Activated CD8-positive, alpha-beta memory T cell treated with anti-CD3 and anti-CD28 coated beads for 4 hours (primary cell): ENCODE results near the gene TUBG1.
"Not testable (repeated sequence)": the region's sequence is repeated elsewhere in the genome, so short reads cannot be mapped to it uniquely, and the experiment has no call there.

ENCODE experiments used
- DNase-seq, 2 donors: peaks; one replicate each; pipeline ENCODE4 v3.0.0-alpha.2; 2020; ENCODE audit warnings: low read depth in 2 of 2

The TUBG1 gene

GRCh38 chr17:42623271-42623670 is 13.8 kb downstream of the TUBG1 start:
- no peak for DNase-seq

- no peak for DNase-seq
Measured at GRCh38 chr17:42623732-42624596, 14.5 kb downstream of the TUBG1 start.

- DNase-seq: not testable (repeated sequence)
Measured at GRCh38 chr17:42627032-42627764, 17.7 kb downstream of the TUBG1 start.

- no peak for DNase-seq
Measured at GRCh38 chr17:42629411-42630009, 20.0 kb downstream of the TUBG1 start.

DNA sequence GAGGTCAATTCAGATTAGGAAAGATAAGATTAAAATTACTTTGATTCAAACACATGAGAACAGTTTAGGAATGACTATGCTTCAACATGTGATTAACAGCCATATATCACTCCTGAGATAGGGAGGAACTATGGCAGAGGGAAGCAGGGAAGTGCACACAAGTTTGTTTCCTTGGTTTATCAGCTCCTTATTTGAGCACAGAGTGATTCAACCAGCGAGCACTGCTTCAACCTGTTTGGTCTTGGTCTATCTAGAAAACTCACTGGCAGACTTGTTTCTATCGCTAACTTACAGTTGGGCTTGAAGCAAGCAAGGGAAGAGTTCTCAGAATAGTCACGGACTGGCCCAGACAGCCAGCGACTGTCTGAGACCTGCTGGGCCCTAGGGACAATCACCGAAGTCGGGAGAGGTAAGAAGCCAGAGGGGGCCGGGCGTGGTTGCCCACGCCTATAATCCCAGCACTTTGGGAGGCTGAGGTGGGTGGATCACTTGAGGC is 23.5 kb downstream of the TUBG1 start:
- DNase-seq: no peak

DNA sequence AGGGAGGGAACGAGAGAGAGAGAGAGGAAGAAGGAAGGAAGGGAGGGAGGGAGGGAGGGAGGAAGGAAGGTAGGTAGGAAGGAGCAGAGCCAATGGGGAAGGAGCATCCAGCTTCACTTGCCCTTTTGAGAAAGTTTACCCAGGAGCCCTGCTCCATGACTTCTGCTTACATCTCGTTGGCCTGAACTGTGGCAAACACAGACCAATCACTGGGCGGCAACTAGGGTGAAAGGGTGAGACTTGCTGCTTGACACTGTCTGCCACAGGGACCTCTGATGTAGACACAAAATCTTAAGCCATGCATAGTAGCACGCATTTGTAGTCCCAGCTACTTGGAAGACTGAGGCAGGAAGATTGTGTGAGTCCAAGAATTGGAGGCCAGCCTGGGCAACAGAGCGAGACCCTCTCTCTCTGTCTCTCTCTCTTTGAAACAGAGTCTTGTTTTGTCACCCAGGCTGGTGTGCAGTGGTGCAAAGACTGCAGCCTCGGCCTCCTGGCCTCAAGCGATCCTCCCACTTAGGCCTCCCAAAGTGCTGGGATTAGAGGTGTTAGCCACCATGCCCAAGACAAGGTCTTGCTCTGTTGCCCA is 30.1 kb downstream of the TUBG1 start:
- DNase-seq: no peak

DNA sequence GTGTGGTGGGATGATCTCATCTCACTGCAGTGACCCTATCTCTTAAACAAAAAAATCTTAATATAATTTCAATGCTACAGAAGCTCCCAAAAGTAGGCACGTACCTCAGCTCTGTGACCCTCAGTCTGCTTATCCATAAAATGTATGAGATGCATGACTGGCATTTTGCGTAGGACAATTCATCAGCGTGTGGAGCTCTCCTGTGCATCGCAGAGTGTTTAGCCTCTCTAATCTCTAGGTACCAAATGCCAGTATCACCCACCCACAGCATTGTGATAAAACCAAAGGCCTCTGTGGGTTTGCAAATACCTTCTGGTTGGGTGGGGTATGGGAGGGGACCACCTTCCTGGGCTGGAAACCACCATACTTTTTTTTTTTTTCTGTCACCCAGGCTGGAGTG is 30.6 kb downstream of the TUBG1 start:
- no peak for DNase-seq

GRCh38 chr17:42642336-42642735 is 32.9 kb downstream of the TUBG1 start:
- DNase-seq: no peak

DNA sequence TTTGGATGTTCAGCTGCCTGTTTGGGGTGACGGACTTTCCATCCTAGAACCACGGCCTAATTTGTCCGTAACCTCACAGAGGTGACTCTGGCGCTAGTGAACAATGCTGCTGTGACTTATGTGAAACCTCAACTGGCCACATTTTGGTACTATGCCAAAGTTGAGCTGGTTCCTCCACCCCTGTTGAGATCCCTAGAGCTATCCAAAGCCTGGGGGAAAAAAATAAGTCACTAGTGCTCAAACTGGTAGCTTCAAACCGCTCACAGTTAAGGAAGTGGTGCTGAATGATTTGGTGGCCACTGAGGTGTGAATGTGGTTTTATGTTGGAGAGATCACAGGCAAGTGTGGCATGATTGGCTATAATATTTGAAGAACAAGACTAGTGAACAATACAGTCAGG is 38.3 kb downstream of the TUBG1 start:
- no peak for DNase-seq

- DNase-seq: no peak
Measured at GRCh38 chr17:42651392-42651791, 41.9 kb downstream of the TUBG1 start.

DNA sequence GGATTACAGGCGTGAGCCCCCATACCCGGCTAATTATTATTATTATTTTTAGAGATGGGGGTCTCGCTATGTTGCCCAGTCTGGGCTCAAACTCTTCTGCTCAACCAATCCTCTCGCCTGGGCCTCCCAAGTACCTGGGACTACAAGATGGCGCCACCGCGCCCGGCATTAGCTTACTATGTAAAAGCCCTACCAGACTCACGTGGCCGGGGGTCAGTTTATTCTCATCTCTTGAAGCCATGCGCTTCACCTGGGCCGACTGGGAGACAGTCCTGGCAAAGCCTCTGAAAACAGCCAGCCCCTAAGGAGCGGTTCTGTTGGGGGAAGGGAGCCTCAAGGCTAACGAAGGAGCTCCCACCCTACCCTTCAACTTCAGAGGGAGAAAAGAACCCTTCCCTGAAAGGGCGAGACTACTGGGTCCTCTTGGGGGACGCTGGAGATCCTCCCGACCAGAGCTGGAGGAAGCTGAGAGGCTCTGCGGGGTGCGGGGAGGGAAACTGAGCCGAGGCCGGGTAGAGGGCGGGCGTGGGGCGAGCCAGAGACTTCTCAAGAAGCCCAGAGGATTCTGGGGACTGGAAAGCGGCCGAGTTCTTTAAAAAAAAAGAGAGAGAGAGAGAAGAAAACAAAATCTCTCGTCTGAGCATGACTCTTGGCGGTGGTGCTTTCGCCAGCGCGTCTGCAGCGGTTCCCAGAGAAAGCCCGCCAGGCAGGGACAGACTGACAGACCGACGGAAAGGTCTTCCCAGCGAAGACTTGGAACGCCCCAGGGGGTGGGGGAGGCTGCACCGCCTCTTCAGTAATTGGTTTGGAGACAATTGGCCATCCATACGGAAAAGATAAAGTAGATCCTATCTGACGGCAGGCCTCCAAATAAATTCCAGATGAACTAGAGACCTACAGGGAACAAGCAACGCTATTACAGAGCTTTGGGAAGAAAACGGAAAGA is 44.0 kb downstream of the TUBG1 start:
- no peak for DNase-seq

- DNase-seq: no peak
Measured at GRCh38 chr17:42655528-42655927, 46.0 kb downstream of the TUBG1 start.

DNA sequence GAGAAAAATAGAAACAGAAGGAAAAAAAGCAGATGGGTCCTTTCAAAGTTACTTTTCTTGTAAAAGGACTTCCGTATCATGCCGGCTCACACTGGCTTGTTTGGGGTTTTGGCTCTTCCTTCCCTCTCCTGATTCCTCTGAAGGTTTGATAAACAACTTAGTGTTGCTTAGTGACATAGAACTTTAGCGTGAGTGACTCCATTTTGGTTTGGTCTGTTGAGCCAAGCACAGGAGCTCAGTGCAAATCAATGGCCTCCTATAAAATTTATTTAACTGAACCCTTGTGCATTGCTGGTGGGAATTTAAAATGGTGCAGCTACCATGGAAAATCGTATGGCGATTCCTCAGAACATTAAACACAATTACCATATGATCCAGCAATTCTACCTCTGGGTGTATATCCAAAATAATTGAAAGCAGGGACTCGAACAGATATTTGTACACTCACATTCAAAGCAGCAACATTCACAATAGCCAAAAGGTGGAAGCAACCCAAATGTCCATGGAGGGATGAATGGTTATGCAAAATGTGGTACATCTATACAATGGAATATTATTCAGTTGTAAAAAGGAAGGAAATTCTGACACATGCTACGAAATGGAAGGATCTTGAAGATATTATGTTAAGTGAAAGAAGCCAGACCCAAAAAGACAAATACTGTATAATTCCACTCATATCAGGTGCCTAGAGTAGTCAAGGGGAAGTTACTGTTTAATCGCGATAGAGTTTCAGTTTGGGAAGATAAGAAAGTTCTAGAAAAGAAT is 48.5 kb downstream of the TUBG1 start:
- no peak for DNase-seq

DNA sequence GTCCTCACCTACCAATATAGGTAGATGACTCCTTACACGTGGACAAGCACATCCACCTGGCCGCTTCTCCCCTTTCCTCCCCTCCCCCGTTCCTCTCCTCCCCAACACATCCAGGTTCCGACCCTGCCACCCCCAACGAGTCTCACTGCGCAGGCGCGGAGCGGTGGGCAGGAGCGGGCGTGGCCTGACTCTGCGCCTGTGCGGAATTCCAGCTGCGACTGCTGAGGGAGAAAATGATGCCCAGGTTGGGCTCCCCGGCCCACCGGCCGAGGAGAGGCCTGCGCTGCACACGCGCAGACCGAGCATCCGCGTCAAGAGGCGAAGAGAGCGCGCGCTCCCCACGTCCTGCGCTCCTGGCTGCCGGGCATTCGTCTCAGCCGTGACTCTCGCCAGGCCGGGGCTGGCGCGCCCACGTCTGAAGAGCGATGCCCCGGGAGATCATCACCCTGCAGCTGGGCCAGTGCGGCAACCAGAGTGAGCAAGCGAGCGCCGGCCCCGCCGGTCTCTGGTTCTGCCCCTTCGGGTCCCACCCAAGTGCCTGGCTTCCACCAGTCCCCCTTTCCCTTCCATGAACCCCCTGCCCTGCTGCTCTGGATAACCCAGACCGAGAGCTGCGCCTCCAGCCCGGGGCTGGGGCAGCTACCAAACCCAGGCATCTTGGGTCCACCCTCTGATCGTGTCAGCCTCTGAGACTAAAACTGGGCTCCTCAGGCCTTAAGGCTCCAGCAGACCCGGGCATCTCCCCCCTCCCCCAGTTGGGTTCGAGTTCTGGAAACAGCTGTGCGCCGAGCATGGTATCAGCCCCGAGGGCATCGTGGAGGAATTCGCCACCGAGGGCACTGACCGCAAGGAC is 49.8 kb downstream of the TUBG1 start, which contains the start of gene TUBG2:
Gene TUBG2, plus strand, starts transcription at position 206 of the 853 bp plus-strand sequence. Its CDS starts 220 bp downstream, at position 426.
- DNase-seq: peak; percentile 53 to 70

DNA sequence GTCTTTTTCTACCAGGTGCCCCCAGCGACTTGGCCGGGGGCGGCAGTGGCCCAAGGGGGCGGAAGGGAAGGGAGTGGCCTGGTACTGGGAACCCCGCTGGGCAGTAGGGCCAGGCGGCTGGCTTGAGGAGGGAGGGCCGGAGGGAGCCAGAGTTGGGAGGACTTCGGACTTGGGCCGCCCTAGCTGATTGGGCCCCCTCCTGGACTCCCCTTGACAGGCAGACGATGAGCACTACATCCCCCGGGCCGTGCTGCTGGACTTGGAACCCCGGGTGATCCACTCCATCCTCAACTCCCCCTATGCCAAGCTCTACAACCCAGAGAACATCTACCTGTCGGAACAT is 50.4 kb downstream of the TUBG1 start:
- not testable (repeated sequence) for DNase-seq

GRCh38 chr17:42660692-42661345 is 51.3 kb downstream of the TUBG1 start:
- DNase-seq: no peak
